GM12878 (cell line): Measurements from ENCODE around the gene ZDHHC11B.

Experiments
- RCOR1 ChIP-seq: conservative IDR thresholded peaks from 2 replicates; pipeline ENCODE4 v1.6.1; 2012; ENCODE audit warnings: low read depth, low read length, improper control_type of control experiment
- SMAD1 ChIP-seq: fragments of 450-650 bp; IDR thresholded peaks from 2 replicates; pipeline ENCODE4 v1.6.1; 2018; ENCODE audit warnings: mild to moderate bottlenecking, low read depth; ENCODE audit not compliant: partially characterized antibody

GRCh38 chr5:673161-673830, 111.2 kb downstream of the ZDHHC11B start:
- TF ChIP-seq RCOR1, result no peak
- TF ChIP-seq SMAD1, result no peak
